ENCODE measurements around the gene SLC8B1. TPM values are rescaled to one million over a fixed set of nuclear protein-coding genes. Genes with fewer than 3 reads are reported as not detected.

The SLC8B1 gene
- total RNA-seq, 6 experiments from 2014 or later: 12.6 to 32.7 (median 21.5) TPM

DNA sequence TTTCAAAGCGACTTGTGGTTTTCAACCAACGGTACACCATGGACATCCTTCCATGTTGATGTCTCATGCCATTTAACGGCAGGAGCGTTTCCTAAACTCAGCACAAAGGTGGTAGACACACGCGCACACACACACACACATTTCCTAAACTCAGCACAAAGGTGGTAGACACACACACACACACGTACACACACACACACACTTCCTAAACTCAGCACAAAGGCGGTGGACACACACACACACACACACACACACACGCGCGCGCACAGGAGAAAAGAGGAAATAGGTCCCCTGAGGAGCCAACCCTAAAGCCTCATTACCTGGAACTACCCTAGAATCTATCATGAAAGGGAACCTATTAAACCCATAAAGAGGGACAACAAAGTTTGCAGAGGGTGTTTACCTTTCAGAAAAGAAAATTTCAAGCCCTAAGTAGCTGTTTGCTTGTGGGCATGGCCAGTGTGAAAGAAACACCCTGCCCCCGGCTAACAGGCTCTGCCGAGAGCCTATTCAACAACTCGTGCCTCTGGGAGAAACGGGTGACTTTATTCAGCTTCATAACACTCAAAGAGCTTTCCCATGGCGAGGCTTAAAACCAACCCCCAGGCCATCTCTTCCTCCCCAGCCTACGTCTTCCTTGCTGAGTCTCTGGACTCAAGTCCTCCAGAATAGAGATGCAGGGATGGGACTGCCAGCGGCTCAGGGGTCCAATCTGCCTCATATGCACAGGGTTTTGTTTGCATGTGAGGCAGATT is 31.8 kb downstream of the SLC8B1 start:
- H3K9me3 ChIP-seq: no peaks in the 10 kb centered on the region
- intact Hi-C loops (cut with DNase I): no loop called here
- H3K4me3 ChIP-seq: no peak overlapping the region
- peaks cover 0 to 9% (median 0%) of the 10 kb centered on the region in 4 donors for H3K36me3 ChIP-seq
- DNase-seq (no peak), ATAC-seq (no peak)
- WGBS (ENCODE audit: insufficient coverage, low coverage, low lambda C conversion rate, missing lambda C conversion rate): 54% methylated on average over 7 of the region's 19 CpGs
- H3K4me1 ChIP-seq: peaks cover 0 to 8% (median 3%) of the 10 kb centered on the region in 4 donors
- no peaks in the 10 kb centered on the region for H3K27me3 ChIP-seq
- TF ChIP-seq, protein P1, sequence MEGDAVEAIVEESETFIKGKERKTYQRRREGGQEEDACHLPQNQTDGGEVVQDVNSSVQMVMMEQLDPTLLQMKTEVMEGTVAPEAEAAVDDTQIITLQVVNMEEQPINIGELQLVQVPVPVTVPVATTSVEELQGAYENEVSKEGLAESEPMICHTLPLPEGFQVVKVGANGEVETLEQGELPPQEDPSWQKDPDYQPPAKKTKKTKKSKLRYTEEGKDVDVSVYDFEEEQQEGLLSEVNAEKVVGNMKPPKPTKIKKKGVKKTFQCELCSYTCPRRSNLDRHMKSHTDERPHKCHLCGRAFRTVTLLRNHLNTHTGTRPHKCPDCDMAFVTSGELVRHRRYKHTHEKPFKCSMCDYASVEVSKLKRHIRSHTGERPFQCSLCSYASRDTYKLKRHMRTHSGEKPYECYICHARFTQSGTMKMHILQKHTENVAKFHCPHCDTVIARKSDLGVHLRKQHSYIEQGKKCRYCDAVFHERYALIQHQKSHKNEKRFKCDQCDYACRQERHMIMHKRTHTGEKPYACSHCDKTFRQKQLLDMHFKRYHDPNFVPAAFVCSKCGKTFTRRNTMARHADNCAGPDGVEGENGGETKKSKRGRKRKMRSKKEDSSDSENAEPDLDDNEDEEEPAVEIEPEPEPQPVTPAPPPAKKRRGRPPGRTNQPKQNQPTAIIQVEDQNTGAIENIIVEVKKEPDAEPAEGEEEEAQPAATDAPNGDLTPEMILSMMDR (IDR thresholded peaks at IDR 0.05): no peak
- TF ChIP-seq POLR2A (IDR thresholded peaks at IDR 0.05): no peak
- H3K27ac ChIP-seq: no peak overlapping the region

DNA sequence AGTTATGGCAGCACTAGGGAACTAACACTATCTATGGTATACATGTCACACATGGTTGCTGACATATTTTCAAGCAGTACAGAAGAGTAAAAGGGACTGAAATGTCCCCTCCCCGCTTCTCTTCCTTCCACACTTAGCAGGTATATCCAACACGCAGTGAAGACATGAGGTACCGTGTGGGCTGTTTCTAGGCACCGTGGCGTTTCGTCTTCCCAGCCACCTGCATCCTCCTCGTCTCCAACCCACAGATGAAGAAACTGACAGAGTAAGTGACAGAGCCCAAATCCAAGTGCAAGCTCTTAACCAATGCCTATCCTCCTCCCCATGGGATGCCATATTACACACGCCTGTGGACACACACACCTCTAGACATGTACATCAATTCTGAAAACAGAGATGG is 32.4 kb downstream of the SLC8B1 start:
- Histone ChIP-seq H3K4me1 (peaks cover 0 to 14% (median 6%) of the 10 kb centered on the region in 4 donors), H3K9me3 (no peaks in the 10 kb centered on the region), H3K4me3 (no peak overlapping the region), H3K27ac (no peak overlapping the region), H3K36me3 (peaks cover 0 to 3% (median 0%) of the 10 kb centered on the region in 4 donors), H3K27me3 (no peaks in the 10 kb centered on the region)
- no peak for ATAC-seq
- 84% methylated on average over 4 of the region's 8 CpGs for WGBS (ENCODE audit: insufficient coverage, low coverage, low lambda C conversion rate, missing lambda C conversion rate)
- no peak for TF ChIP-seq POLR2A (IDR thresholded peaks at IDR 0.05)
- TF ChIP-seq, protein P1 (IDR thresholded peaks at IDR 0.05): no peak
- intact Hi-C loops (cut with DNase I): no loop called here
- no peak for DNase-seq

- H3K9me3 ChIP-seq: no peaks in the 10 kb centered on the region
- no peak for TF ChIP-seq POLR2A (IDR thresholded peaks at IDR 0.05)
- TF ChIP-seq, protein P1 (IDR thresholded peaks at IDR 0.05): no peak
- no peak overlapping the region for H3K27ac ChIP-seq
- 94% methylated on average over 3 of the region's 6 CpGs for WGBS (ENCODE audit: insufficient coverage, low coverage, low lambda C conversion rate, missing lambda C conversion rate)
- H3K36me3 ChIP-seq: no peaks in the 10 kb centered on the region
- H3K27me3 ChIP-seq: no peaks in the 10 kb centered on the region
- ATAC-seq (no peak), DNase-seq (no peak)
- H3K4me1 ChIP-seq: peaks cover 0 to 20% (median 9%) of the 10 kb centered on the region in 4 donors
- no peak overlapping the region for H3K4me3 ChIP-seq
- intact Hi-C loops (cut with DNase I): no loop called here
Measured at GRCh38 chr12:113301811-113302210, 33.1 kb downstream of the SLC8B1 start.

DNA sequence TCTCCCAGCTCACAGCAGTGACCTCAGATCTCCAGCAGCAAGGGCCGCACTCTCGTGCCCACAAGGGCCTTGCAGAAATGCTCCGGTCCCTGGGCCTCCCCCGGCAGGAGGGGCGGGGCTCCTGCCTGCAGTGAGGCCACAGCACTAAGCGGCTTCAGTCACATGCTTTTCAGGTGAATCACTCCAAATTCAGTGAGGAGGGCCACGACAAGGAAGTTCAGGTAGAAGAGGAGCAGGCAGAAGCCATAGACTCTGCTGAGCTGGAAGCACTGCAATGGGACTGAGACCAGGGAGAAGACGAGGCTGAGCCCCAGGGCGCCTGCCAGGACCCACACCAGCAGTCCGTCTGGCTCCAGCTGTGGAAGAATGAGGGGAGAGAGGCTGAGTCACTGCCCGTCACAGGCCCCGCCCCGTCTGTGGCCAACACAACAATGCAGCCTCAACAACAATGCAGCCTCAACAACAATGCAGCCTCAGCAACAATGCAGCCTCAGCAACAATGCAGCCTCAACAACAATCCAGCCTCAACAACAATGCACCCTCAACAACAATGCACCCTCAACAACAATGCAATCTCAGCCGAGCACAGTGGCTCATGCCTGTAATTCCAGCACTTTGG is 35.2 kb downstream of the SLC8B1 start:
- WGBS (ENCODE audit: insufficient coverage, low coverage, low lambda C conversion rate, missing lambda C conversion rate): no CpG with 5 or more reads among the region's 14 CpGs
- Histone ChIP-seq H3K27ac (no peak overlapping the region), H3K4me3 (no peak overlapping the region), H3K4me1 (peaks cover 0 to 26% (median 12%) of the 10 kb centered on the region in 4 donors), H3K27me3 (no peaks in the 10 kb centered on the region), H3K36me3 (peaks cover 0 to 14% (median 4%) of the 10 kb centered on the region in 4 donors), H3K9me3 (no peaks in the 10 kb centered on the region)
- ATAC-seq: peak in 1 of 4 donors; percentile 46
- TF ChIP-seq POLR2A (IDR thresholded peaks at IDR 0.05): no peak
- TF ChIP-seq, protein P1 (IDR thresholded peaks at IDR 0.05): no peak
- intact Hi-C loops (cut with DNase I): loop anchor here in 1 of 2 donors (10.0 kb wide), 1 partner anchor 105 kb away; no protein-coding TSS in a partner anchor
- DNase-seq: no peak

All from right lobe of liver (tissue), 6 donors.